Dorsolateral prefrontal cortex (tissue), 118 donors: ENCODE results near the gene PTS. TPM values are rescaled to one million over a fixed set of nuclear protein-coding genes. Genes with fewer than 3 reads are reported as not detected.

ENCODE experiments used
- total RNA-seq, 120 experiments: library from RNA; stranded (reverse); gene quantifications; one replicate each; pipeline versions ENCODE4 v1.2.3 to v1.2.4, GENCODE V29; 2022

Gene PTS
- total RNA-seq, 120 experiments from 2014 or later: 20.4 to 52.7 (median 39.5) TPM

Other genes with a start within 250 kb of the PTS start
- gene DLAT, start 201.0 kb upstream of the PTS start, total RNA-seq: 10 to 100 TPM; 19.8 to 50.8 (median 37.3) TPM
- 1 to 10 TPM in 113 of 120 experiments, under 1 TPM in 7; 0.27 to 4.4 (median 2.2) TPM for gene PIH1D2, start 152.4 kb upstream of the PTS start, total RNA-seq
- 10 to 100 TPM; 10.4 to 25.6 (median 15.2) TPM for gene NKAPD1, start 152.1 kb upstream of the PTS start, total RNA-seq
- 10 to 100 TPM; 25.1 to 51.5 (median 35.6) TPM for gene TIMM8B, start 139.7 kb upstream of the PTS start, total RNA-seq
- gene SDHD, start 139.6 kb upstream of the PTS start, total RNA-seq: 10 to 100 TPM; 43.8 to 85.0 (median 65.3) TPM
- 10 to 100 TPM in 10 of 120 experiments, 1 to 10 TPM in 110; 1.1 to 18.1 (median 4.8) TPM for gene IL18, start 62.3 kb upstream of the PTS start, total RNA-seq
- gene TEX12, start 59.1 kb upstream of the PTS start, total RNA-seq: 1 to 10 TPM in 19 of 120 experiments, under 1 TPM in 46, not detected in 55; 0.41 to 1.7 (median 0.86) TPM
- gene BCO2, start 50.9 kb upstream of the PTS start, total RNA-seq: 10 to 100 TPM; 14.1 to 49.0 (median 26.6) TPM
- not detected for gene PLET1, start 34.4 kb downstream of the PTS start, total RNA-seq